ENCODE data around the gene GAB2. TPM values are rescaled to one million over a fixed set of nuclear protein-coding genes. Genes with fewer than 3 reads are reported as not detected.
"Not testable (repeated sequence)": the region's sequence is repeated elsewhere in the genome, so short reads cannot be mapped to it uniquely, and the experiment has no call there.

The GAB2 gene
- total and polyA plus RNA-seq, 7 experiments from 2014 or later = 0.17 to 42.6 (median 3.5) TPM

DNA sequence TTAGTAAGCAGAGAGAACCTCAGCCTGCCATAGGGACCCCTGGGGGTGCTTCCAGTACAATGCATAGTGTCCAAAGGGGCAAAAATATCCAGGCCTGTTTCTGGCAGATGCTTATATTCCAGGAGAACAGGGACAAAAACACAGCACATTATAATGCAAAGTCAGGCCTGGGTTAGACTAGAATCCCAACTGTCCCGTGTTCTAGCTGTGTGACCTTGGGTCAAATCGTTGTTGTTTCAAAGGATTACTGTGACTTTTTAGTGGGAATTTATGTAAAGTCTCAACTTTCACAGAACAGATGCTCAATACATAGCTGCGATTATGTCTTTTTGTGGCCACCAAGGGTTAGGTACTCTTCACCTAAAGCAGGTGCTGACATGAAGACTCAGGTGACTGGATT is 142.9 kb downstream of the GAB2 start:
- H3K36me3 Mint-ChIP-seq = peaks cover 0 to 56% (median 14%) of the 10 kb centered on the region in 5 donors
- no peak for ATAC-seq
- POLR2A ChIA-PET = no interaction called here

DNA sequence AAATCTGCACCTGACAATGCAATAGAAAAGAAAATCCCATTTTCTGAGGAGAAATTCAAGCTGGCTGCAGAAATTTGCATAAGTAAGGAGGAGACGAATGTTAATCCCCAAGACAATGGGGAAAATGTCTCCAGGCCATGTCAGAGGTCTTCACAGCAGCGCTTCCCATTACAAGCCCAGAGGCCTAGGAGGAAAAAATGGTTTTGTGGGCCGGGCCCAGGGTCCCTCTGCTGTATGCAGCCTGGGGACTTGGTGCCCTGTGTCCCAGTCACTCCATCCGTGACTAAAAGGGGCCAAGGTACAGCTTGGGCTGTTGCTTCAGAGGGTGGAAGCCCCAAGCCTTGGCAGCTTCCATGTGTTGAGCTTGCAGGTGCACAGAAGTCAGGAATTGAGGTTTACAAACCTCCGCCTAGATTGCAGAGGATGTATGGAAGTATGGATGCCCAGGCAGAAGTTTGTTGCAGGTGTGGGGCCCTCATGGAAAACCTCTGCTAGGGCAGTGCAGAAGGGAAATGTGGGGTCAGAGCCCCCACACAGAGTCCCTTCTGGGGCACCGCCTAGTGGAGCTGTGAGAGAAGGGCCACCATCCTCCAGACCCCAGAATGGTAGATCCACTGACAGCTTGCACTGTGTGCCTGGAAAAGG is 144.9 kb downstream of the GAB2 start:
- DNase-seq; ATAC-seq; intact Hi-C loops (cut with micrococcal nuclease); H3K4me3 ChIP-seq (ENCODE audit: low read length); CTCF ChIA-PET; H3K36me3 ChIP-seq (ENCODE audit: control insufficient read depth in 2 of 3, insufficient read depth in 3 of 3, low read length in 3 of 3); H3K27me3 Mint-ChIP-seq; H3K27ac ChIP-seq (ENCODE audit: low read depth, low read length); H3K27me3 ChIP-seq (ENCODE audit: control insufficient read depth in 2 of 2, insufficient read depth in 2 of 2, low read length in 2 of 2); H3K4me1 ChIP-seq (ENCODE audit: control insufficient read depth in 2 of 2, insufficient read depth in 2 of 2, low read length in 2 of 2); H3K9me3 ChIP-seq (ENCODE audit: control insufficient read depth in 2 of 3, low read length in 3 of 3); H3K4me1 Mint-ChIP-seq; POLR2A ChIA-PET; H3K4me3 Mint-ChIP-seq: not testable (repeated sequence)
- H3K27ac Mint-ChIP-seq = peak overlapping the region in 1 of 9 donors; percentile 27
- H3K9me3 Mint-ChIP-seq = peaks cover 9 to 30% (median 16%) of the 10 kb centered on the region in 11 donors
- H3K36me3 Mint-ChIP-seq = peaks cover 0 to 59% (median 14%) of the 10 kb centered on the region in 5 donors

More for the DNA sequence above, 142.9 kb downstream of the GAB2 start:
- CTCF ChIA-PET = no interaction called here
- DNase-seq = no peak
- Mint-ChIP-seq H3K27ac (no peak overlapping the region), H3K9me3 (peaks cover 9 to 30% (median 16%) of the 10 kb centered on the region in 11 donors), H3K4me1 (peaks cover 0 to 11% (median 7%) of the 10 kb centered on the region in 7 donors), H3K27me3 (no peaks in the 10 kb centered on the region), H3K4me3 (no peak overlapping the region)
- intact Hi-C loops (cut with micrococcal nuclease) = no loop called here
- no peaks in the 10 kb centered on the region for H3K27me3 ChIP-seq (ENCODE audit: control insufficient read depth in 2 of 2, insufficient read depth in 2 of 2, low read length in 2 of 2)
- H3K9me3 ChIP-seq (ENCODE audit: control insufficient read depth in 2 of 3, low read length in 3 of 3) = peaks cover 0 to 6% (median 0%) of the 10 kb centered on the region in 3 experiments
- H3K4me3 ChIP-seq (ENCODE audit: low read length) = no peak overlapping the region
- H3K27ac ChIP-seq (ENCODE audit: low read depth, low read length) = no peak overlapping the region
- H3K4me1 ChIP-seq (ENCODE audit: control insufficient read depth in 2 of 2, insufficient read depth in 2 of 2, low read length in 2 of 2) = no peaks in the 10 kb centered on the region
- H3K36me3 ChIP-seq (ENCODE audit: control insufficient read depth in 2 of 3, insufficient read depth in 3 of 3, low read length in 3 of 3) = no peaks in the 10 kb centered on the region

- H3K4me3 ChIP-seq (ENCODE audit: low read length); H3K36me3 ChIP-seq (ENCODE audit: control insufficient read depth in 2 of 3, insufficient read depth in 3 of 3, low read length in 3 of 3); H3K9me3 ChIP-seq (ENCODE audit: control insufficient read depth in 2 of 3, low read length in 3 of 3); H3K4me1 ChIP-seq (ENCODE audit: control insufficient read depth in 2 of 2, insufficient read depth in 2 of 2, low read length in 2 of 2); ATAC-seq; H3K4me3 Mint-ChIP-seq; POLR2A ChIA-PET; CTCF ChIA-PET; H3K27ac ChIP-seq (ENCODE audit: low read depth, low read length); intact Hi-C loops (cut with micrococcal nuclease); DNase-seq; H3K27me3 Mint-ChIP-seq; H3K27me3 ChIP-seq (ENCODE audit: control insufficient read depth in 2 of 2, insufficient read depth in 2 of 2, low read length in 2 of 2): not testable (repeated sequence)
- peaks cover 0 to 57% (median 14%) of the 10 kb centered on the region in 5 donors for H3K36me3 Mint-ChIP-seq
- H3K9me3 Mint-ChIP-seq = peaks cover 9 to 30% (median 16%) of the 10 kb centered on the region in 11 donors
- H3K27ac Mint-ChIP-seq = peak overlapping the region in 1 of 9 donors; percentile 45
- H3K4me1 Mint-ChIP-seq = peaks cover 0 to 11% (median 0%) of the 10 kb centered on the region in 7 donors
Measured at GRCh38 chr11:78271801-78272200, 145.8 kb downstream of the GAB2 start.

- H3K27ac Mint-ChIP-seq = no peak overlapping the region
- H3K36me3 Mint-ChIP-seq = peaks cover 0 to 59% (median 14%) of the 10 kb centered on the region in 5 donors
- peaks cover 8 to 30% (median 16%) of the 10 kb centered on the region in 11 donors for H3K9me3 Mint-ChIP-seq
- H3K4me1 Mint-ChIP-seq = peaks cover 0 to 13% (median 0%) of the 10 kb centered on the region in 7 donors
- DNase-seq = no peak
- intact Hi-C loops (cut with micrococcal nuclease) = no loop called here
- POLR2A ChIA-PET = no interaction called here
- H3K27ac ChIP-seq (ENCODE audit: low read depth, low read length) = no peak overlapping the region
- CTCF ChIA-PET = no interaction called here
- no peaks in the 10 kb centered on the region for H3K36me3 ChIP-seq (ENCODE audit: control insufficient read depth in 2 of 3, insufficient read depth in 3 of 3, low read length in 3 of 3)
- no peaks in the 10 kb centered on the region for H3K4me1 ChIP-seq (ENCODE audit: control insufficient read depth in 2 of 2, insufficient read depth in 2 of 2, low read length in 2 of 2)
- no peaks in the 10 kb centered on the region for H3K27me3 ChIP-seq (ENCODE audit: control insufficient read depth in 2 of 2, insufficient read depth in 2 of 2, low read length in 2 of 2)
- H3K4me3 ChIP-seq (ENCODE audit: low read length) = no peak overlapping the region
- peaks cover 0 to 6% (median 0%) of the 10 kb centered on the region in 3 experiments for H3K9me3 ChIP-seq (ENCODE audit: control insufficient read depth in 2 of 3, low read length in 3 of 3)
- no peak for ATAC-seq
- no peaks in the 10 kb centered on the region for H3K27me3 Mint-ChIP-seq
- no peak overlapping the region for H3K4me3 Mint-ChIP-seq
Measured at GRCh38 chr11:78270971-78271370, 146.6 kb downstream of the GAB2 start.

GRCh38 chr11:78269806-78270205 is 147.8 kb downstream of the GAB2 start:
- Histone ChIP-seq H3K9me3 (ENCODE audit: control insufficient read depth in 2 of 3, low read length in 3 of 3) (peaks cover 0 to 6% (median 0%) of the 10 kb centered on the region in 3 experiments), H3K27me3 (ENCODE audit: control insufficient read depth in 2 of 2, insufficient read depth in 2 of 2, low read length in 2 of 2) (no peaks in the 10 kb centered on the region), H3K27ac (ENCODE audit: low read depth, low read length) (no peak overlapping the region), H3K36me3 (ENCODE audit: control insufficient read depth in 2 of 3, insufficient read depth in 3 of 3, low read length in 3 of 3) (no peaks in the 10 kb centered on the region), H3K4me1 (ENCODE audit: control insufficient read depth in 2 of 2, insufficient read depth in 2 of 2, low read length in 2 of 2) (no peaks in the 10 kb centered on the region), H3K4me3 (ENCODE audit: low read length) (no peak overlapping the region)
- no peak overlapping the region for H3K4me3 Mint-ChIP-seq
- intact Hi-C loops (cut with micrococcal nuclease) = no loop called here
- POLR2A ChIA-PET = no interaction called here
- CTCF ChIA-PET = no interaction called here
- ATAC-seq (peak; percentile 38), DNase-seq (no peak)
- peaks cover 0 to 61% (median 14%) of the 10 kb centered on the region in 5 donors for H3K36me3 Mint-ChIP-seq
- peaks cover 0 to 13% (median 0%) of the 10 kb centered on the region in 7 donors for H3K4me1 Mint-ChIP-seq
- H3K27me3 Mint-ChIP-seq = no peaks in the 10 kb centered on the region
- H3K27ac Mint-ChIP-seq = no peak overlapping the region
- H3K9me3 Mint-ChIP-seq = peaks cover 8 to 30% (median 16%) of the 10 kb centered on the region in 11 donors

DNA sequence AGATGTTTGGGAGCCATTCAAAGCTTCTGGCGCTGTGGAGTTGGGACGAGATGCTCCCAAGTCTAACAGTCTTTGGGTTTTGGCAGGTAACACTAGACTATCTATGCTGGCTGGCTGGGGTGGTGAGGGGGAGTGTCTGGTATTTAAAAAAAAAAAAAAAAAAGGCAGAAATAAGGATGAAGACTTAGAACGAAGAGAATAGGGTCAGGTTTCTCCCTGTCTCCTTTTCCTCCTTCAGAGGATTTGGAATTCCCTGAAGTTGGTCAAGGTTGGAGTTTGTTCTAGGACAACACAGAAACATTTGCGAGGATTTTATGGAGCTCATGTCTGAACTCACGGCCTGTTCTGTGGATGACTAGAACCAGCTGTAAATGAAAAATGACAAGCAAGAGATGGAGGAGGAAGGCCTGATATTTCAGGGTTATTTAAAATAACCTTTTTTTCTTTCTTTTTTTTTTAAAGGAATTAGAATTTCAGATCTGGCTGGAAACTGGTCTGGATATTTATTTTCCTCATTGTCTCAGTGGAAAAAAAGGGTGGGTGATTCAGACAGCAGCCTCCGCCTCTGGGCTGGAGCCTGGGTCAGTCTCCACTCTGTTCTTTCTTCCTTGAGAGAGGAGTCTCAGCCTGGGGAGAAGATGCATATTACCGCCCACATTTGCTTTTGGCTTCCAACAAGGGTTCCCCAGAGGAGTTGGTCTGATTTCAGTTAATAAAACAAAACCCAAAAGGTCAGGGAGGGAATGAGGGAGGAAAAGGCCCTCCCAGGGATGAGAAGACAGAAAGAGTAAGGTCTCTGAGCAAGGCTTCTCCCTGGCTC is 148.8 kb downstream of the GAB2 start:
- Mint-ChIP-seq H3K36me3 (peaks cover 0 to 52% (median 12%) of the 10 kb centered on the region in 5 donors), H3K27me3 (no peaks in the 10 kb centered on the region), H3K27ac (no peak overlapping the region), H3K9me3 (peaks cover 5 to 27% (median 15%) of the 10 kb centered on the region in 11 donors), H3K4me3 (no peak overlapping the region), H3K4me1 (peaks cover 0 to 13% (median 0%) of the 10 kb centered on the region in 7 donors)
- DNase-seq (no peak), ATAC-seq (no peak)
- ChIA-PET POLR2A (no interaction called here), CTCF (interaction anchor here (1.1 kb wide), 1 partner anchor 62 kb away, joined by 3 read pairs; no protein-coding TSS in a partner anchor)
- no peaks in the 10 kb centered on the region for H3K36me3 ChIP-seq (ENCODE audit: control insufficient read depth in 2 of 3, insufficient read depth in 3 of 3, low read length in 3 of 3)
- H3K9me3 ChIP-seq (ENCODE audit: control insufficient read depth in 2 of 3, low read length in 3 of 3) = peaks cover 0 to 6% (median 0%) of the 10 kb centered on the region in 3 experiments
- no peak overlapping the region for H3K27ac ChIP-seq (ENCODE audit: low read depth, low read length)
- H3K4me3 ChIP-seq (ENCODE audit: low read length) = no peak overlapping the region
- H3K27me3 ChIP-seq (ENCODE audit: control insufficient read depth in 2 of 2, insufficient read depth in 2 of 2, low read length in 2 of 2) = no peaks in the 10 kb centered on the region
- intact Hi-C loops (cut with micrococcal nuclease) = no loop called here
- H3K4me1 ChIP-seq (ENCODE audit: control insufficient read depth in 2 of 2, insufficient read depth in 2 of 2, low read length in 2 of 2) = no peaks in the 10 kb centered on the region
